BLaER1 treated with 17β-estradiol and CSF1 and Interleukin-3, amounts not matched to agents 10 nM and 100 nM (cell line): ENCODE results near the gene SLC35F4.
A peak's percentile ranks its signal among the peaks of the same experiment; 100 is the strongest.
"Not testable (repeated sequence)": the region's sequence is repeated elsewhere in the genome, so short reads cannot be mapped to it uniquely, and the experiment has no call there.

Experiments
- H3K27ac ChIP-seq, 11 experiments: shearing (Covaris generic); formaldehyde crosslinking; 2 replicates each; pipeline ENCODE4 v1.8.1; 2022
- H3K27me3 ChIP-seq, 11 experiments: shearing (Covaris generic); formaldehyde crosslinking; 2 replicates each; pipeline ENCODE4 v1.8.1; 2022
- H3K36me3 ChIP-seq, 11 experiments: shearing (Covaris generic); formaldehyde crosslinking; 2 replicates each; pipeline ENCODE4 v1.8.1; 2022
- H3K4me1 ChIP-seq, 10 experiments: shearing (Covaris generic); formaldehyde crosslinking; 2 replicates each; pipeline ENCODE4 v1.8.1; 2022
- H3K4me2 ChIP-seq, 11 experiments: shearing (Covaris generic); formaldehyde crosslinking; 2 replicates each; pipeline ENCODE4 v1.8.1; 2022
- H3K4me3 ChIP-seq, 10 experiments: shearing (Covaris generic); formaldehyde crosslinking; 2 replicates each; pipeline ENCODE4 v1.8.1; 2022
- H3K9ac ChIP-seq, 11 experiments: shearing (Covaris generic); formaldehyde crosslinking; 2 replicates each; pipeline ENCODE4 v1.8.1; 2022
- H3K9me3 ChIP-seq, 11 experiments: shearing (Covaris generic); formaldehyde crosslinking; replicated peaks in 1 of 11; 2 replicates each; pipeline ENCODE4 v1.8.1; 2022
- H4K20me1 ChIP-seq, 11 experiments: shearing (Covaris generic); formaldehyde crosslinking; 2 replicates each; pipeline ENCODE4 v1.8.1; 2022
- Cebpa-rat ChIP-seq, 11 experiments: shearing (Covaris generic); IDR thresholded peaks; 2 replicates each; pipeline ENCODE4 v1.8.1; 2022

Gene SLC35F4

DNA sequence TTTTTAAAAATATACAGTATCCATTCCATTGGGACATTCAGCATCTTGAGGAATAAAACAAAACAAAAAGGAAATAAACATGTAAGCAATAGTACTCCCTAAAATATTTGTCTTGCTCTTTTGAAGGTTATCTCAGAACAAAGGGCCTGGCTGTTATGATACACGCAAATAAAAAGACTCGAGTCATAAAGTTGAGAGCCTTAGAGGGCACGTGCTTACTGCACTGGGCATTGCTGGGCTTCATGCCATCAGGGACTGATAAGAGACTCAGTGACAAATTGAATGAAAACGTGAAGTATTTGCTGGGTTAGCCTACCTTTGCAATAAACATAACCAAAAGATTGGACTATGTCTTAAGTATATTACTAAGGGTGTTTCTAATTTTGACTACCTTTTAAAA lies 118.9 kb downstream of the SLC35F4 start:
- Histone ChIP-seq H3K4me1 (no peaks in the 10 kb centered on the region), H3K27ac (no peak overlapping the region), H3K9me3 (peaks cover 0 to 4% (median 0%) of the 10 kb centered on the region in 11 experiments; a peak in 1 of 22 replicates), H3K27me3 (no peaks in the 10 kb centered on the region), H3K4me2 (no peak overlapping the region), H4K20me1 (no peaks in the 10 kb centered on the region), H3K4me3 (no peak overlapping the region), H3K9ac (no peak overlapping the region), H3K36me3 (no peaks in the 10 kb centered on the region)
- no peak for TF ChIP-seq Cebpa-rat (IDR thresholded peaks at IDR 0.05)

DNA sequence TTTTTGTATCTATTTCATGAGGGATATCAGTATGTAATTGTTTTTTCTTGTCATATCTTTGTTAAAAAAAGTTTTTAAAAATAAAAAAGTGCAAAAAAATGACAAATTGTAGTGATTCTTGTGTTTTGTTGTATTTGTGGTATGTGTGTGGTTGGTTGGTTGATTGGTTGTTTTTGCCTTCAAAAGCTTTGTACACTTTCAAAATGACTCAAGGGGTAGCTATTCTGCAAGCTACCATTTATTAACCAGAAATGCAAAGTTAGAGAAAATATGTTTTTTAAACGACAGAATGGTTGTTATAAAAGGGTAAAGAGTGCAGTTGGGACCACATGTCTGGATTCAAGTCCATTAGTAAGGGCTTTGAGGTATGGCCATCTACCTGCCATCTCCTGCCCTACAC lies 119.3 kb downstream of the SLC35F4 start:
- no peaks in the 10 kb centered on the region for H4K20me1 ChIP-seq
- H3K9ac ChIP-seq, result no peak overlapping the region
- TF ChIP-seq Cebpa-rat (IDR thresholded peaks at IDR 0.05), result no peak
- no peak overlapping the region for H3K4me3 ChIP-seq
- H3K27me3 ChIP-seq, result no peaks in the 10 kb centered on the region
- H3K4me2 ChIP-seq, result no peak overlapping the region
- peaks cover 0 to 4% (median 0%) of the 10 kb centered on the region in 11 experiments; a peak in 1 of 22 replicates for H3K9me3 ChIP-seq
- H3K27ac ChIP-seq, result no peak overlapping the region
- no peaks in the 10 kb centered on the region for H3K4me1 ChIP-seq
- no peaks in the 10 kb centered on the region for H3K36me3 ChIP-seq

GRCh38 chr14:57739516-57739915 lies 126.4 kb downstream of the SLC35F4 start:
- H3K9me3 ChIP-seq, result peaks cover 0 to under 1% (median 0%) of the 10 kb centered on the region in 11 experiments; a peak in 1 of 22 replicates
- no peak for TF ChIP-seq Cebpa-rat (IDR thresholded peaks at IDR 0.05)
- no peaks in the 10 kb centered on the region for H3K27me3 ChIP-seq
- no peak overlapping the region for H3K4me2 ChIP-seq
- no peaks in the 10 kb centered on the region for H4K20me1 ChIP-seq
- H3K4me1 ChIP-seq, result no peaks in the 10 kb centered on the region
- no peaks in the 10 kb centered on the region for H3K36me3 ChIP-seq
- H3K4me3 ChIP-seq, result no peak overlapping the region
- H3K27ac ChIP-seq, result no peak overlapping the region
- no peak overlapping the region for H3K9ac ChIP-seq

GRCh38 chr14:57737598-57737997 lies 128.3 kb downstream of the SLC35F4 start:
- TF ChIP-seq Cebpa-rat (IDR thresholded peaks at IDR 0.05), result no peak
- Histone ChIP-seq H3K27ac (no peak overlapping the region), H3K9me3 (no peaks in the 10 kb centered on the region), H3K9ac (no peak overlapping the region), H3K36me3 (no peaks in the 10 kb centered on the region), H3K4me2 (no peak overlapping the region), H3K27me3 (no peaks in the 10 kb centered on the region), H4K20me1 (no peaks in the 10 kb centered on the region), H3K4me1 (no peaks in the 10 kb centered on the region), H3K4me3 (no peak overlapping the region)

GRCh38 chr14:57736391-57736790 lies 129.5 kb downstream of the SLC35F4 start:
- Histone ChIP-seq H4K20me1 (no peaks in the 10 kb centered on the region), H3K36me3 (no peaks in the 10 kb centered on the region), H3K4me3 (no peak overlapping the region), H3K4me2 (no peak overlapping the region), H3K4me1 (no peaks in the 10 kb centered on the region), H3K27me3 (no peaks in the 10 kb centered on the region), H3K27ac (no peak overlapping the region), H3K9me3 (no peaks in the 10 kb centered on the region), H3K9ac (no peak overlapping the region)
- TF ChIP-seq Cebpa-rat (IDR thresholded peaks at IDR 0.05), result no peak

- no peak for TF ChIP-seq Cebpa-rat (IDR thresholded peaks at IDR 0.05)
- Histone ChIP-seq H3K27me3 (no peaks in the 10 kb centered on the region), H3K36me3 (no peaks in the 10 kb centered on the region), H3K4me2 (no peak overlapping the region), H3K27ac (no peak overlapping the region), H3K4me1 (no peaks in the 10 kb centered on the region), H3K4me3 (no peak overlapping the region), H3K9ac (no peak overlapping the region), H3K9me3 (no peaks in the 10 kb centered on the region), H4K20me1 (no peaks in the 10 kb centered on the region)
These were observed 130.6 kb downstream of the SLC35F4 start for GRCh38 chr14:57735276-57735675.

- TF ChIP-seq Cebpa-rat (IDR thresholded peaks at IDR 0.05), result no peak
- Histone ChIP-seq H4K20me1 (no peaks in the 10 kb centered on the region), H3K9me3 (peaks cover 0 to 17% (median 0%) of the 10 kb centered on the region in 11 experiments; a peak in 4 of 22 replicates), H3K4me1 (no peaks in the 10 kb centered on the region), H3K9ac (no peak overlapping the region), H3K36me3 (no peaks in the 10 kb centered on the region), H3K27me3 (no peaks in the 10 kb centered on the region), H3K27ac (no peak overlapping the region), H3K4me2 (no peak overlapping the region), H3K4me3 (no peak overlapping the region)
These were observed 133.2 kb downstream of the SLC35F4 start for GRCh38 chr14:57732463-57733285.

GRCh38 chr14:57729208-57730187 lies 136.4 kb downstream of the SLC35F4 start:
- no peaks in the 10 kb centered on the region for H4K20me1 ChIP-seq
- TF ChIP-seq Cebpa-rat (IDR thresholded peaks at IDR 0.05), result no peak
- H3K4me1 ChIP-seq, result peaks cover 0 to 8% (median 0%) of the 10 kb centered on the region in 10 experiments; a peak in 8 of 20 replicates
- no peak overlapping the region for H3K4me3 ChIP-seq
- no peak overlapping the region for H3K4me2 ChIP-seq
- H3K9ac ChIP-seq, result no peak overlapping the region
- peaks cover 0 to 21% (median 0%) of the 10 kb centered on the region in 11 experiments; a peak in 4 of 22 replicates for H3K9me3 ChIP-seq
- H3K36me3 ChIP-seq, result no peaks in the 10 kb centered on the region
- no peaks in the 10 kb centered on the region for H3K27me3 ChIP-seq
- H3K27ac ChIP-seq, result no peak overlapping the region

DNA sequence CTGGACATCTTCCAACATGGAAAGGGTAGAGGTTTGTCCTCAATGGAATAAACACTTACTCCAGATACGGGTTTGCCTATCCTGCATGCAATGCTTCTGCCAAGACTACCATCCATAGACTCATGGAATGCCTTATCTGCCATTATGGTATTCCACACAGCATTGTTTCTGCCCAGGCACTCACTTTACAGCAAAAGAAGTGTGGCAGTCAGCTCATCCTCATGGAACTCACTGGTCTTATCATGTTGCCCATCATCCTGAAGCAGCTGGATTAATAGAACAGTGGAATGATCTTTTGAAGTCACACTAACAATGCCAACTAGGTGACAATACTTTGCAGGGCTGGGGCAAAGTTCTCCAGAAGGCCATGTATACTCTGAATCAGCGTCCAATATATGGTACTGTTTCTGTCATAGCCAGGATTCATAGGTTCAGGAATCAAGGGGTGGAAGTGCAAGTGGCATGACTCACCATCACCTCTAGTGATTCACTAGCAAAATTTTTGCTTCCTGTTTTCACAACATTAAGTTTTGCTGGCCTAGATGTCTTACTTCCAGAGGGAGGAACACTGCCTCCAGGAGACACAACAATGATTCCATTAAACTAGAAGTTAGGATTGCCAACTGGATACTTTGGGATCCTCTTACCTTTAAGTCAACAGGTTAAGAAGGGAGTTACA lies 140.4 kb downstream of the SLC35F4 start:
- Histone ChIP-seq H3K27ac (no peak overlapping the region), H3K4me1 (peaks cover 0 to 8% (median 0%) of the 10 kb centered on the region in 10 experiments; a peak in 8 of 20 replicates), H3K36me3 (no peaks in the 10 kb centered on the region), H3K4me3 (no peak overlapping the region), H4K20me1 (no peaks in the 10 kb centered on the region), H3K4me2 (peak overlapping the region in 4 of 11 experiments; percentile 18 to 35 (median 22); a peak in 3 of 22 replicates), H3K9ac (no peak overlapping the region), H3K27me3 (no peaks in the 10 kb centered on the region), H3K9me3 (peaks cover 0 to 37% (median 2%) of the 10 kb centered on the region in 11 experiments; a peak in 11 of 22 replicates)
- TF ChIP-seq Cebpa-rat (IDR thresholded peaks at IDR 0.05), result no peak

- peaks cover 0 to 41% (median 10%) of the 10 kb centered on the region in 11 experiments; a peak in 16 of 22 replicates for H3K9me3 ChIP-seq
- H4K20me1 ChIP-seq, H3K4me1 ChIP-seq, H3K27ac ChIP-seq, H3K4me3 ChIP-seq, H3K9ac ChIP-seq, H3K36me3 ChIP-seq, H3K4me2 ChIP-seq, H3K27me3 ChIP-seq: not testable (repeated sequence)
These were observed 143.8 kb downstream of the SLC35F4 start for GRCh38 chr14:57722141-57722540.
